HCT116 (cell line): ENCODE data around the gene TGFBR1. TPM values are rescaled to one million over a fixed set of nuclear protein-coding genes. Genes with fewer than 3 reads are reported as not detected.

Experiments
- ATAC-seq: fragments of 200-7000 bp; cut with Tn5 transposase; 2 replicates; pipeline ENCODE4 v1.9.1; 2020; ENCODE audit warnings: mild to moderate bottlenecking, moderate library complexity
- BruUV-seq: library from RNA; stranded (reverse); fragments of 400-500 nt; replicated peaks from 2 replicates; lab custom pipeline; 2021; lab: Mats Ljungman, UMichigan
- CTCF ChIA-PET: fragments of 300-600 bp; sonication (Branson Sonifier 250); formaldehyde crosslinking; loops from one replicate; lab custom pipeline; 2021; ENCODE audit warnings: antibody characterized with exemption; lab: Charles Lee
- POLR2A ChIA-PET: fragments of 300-600, 350-600 bp; sonication (Branson Sonifier 250); formaldehyde crosslinking; loops from one replicate; lab custom pipeline; 2021; ENCODE audit warnings: antibody characterized with exemption; lab: Charles Lee
- RAD21 ChIA-PET, 2 experiments: fragments of 300-600 bp; sonication (Branson Sonifier 250); formaldehyde crosslinking; loops; one replicate each; lab custom pipeline; 2023; ENCODE audit warnings: low total read pairs in 2 of 2; ENCODE audit not compliant: uncharacterized antibody in 2 of 2, unreplicated experiment in 2 of 2, low non-redundant PET in 1 of 2; lab: Charles Lee
- DNase-seq: peaks from one replicate; pipeline ENCODE4 v3.0.0-alpha.2; 2010; ENCODE audit warnings: low read depth, low spot score
- H2AFZ ChIP-seq: fragments of 200-600 bp; shearing (Covaris generic), sonication (generic); 2 replicates; pipeline ENCODE4 v1.6.1; 2017; ENCODE audit warnings: low read depth, mixed run types, mixed read lengths, antibody characterized with exemption, low read length; ENCODE audit not compliant: poor library complexity, severe bottlenecking
- H3K27ac ChIP-seq: 2 replicates; pipeline ENCODE4 v1.5.1; 2012; ENCODE audit warnings: low read depth, low read length
- H3K27me3 ChIP-seq: fragments of 200-600 bp; sonication (generic); 2 replicates; pipeline ENCODE4 v1.6.1; 2016; ENCODE audit warnings: mixed run types, low read length, mixed read lengths; ENCODE audit not compliant: insufficient read depth
- H3K36me3 ChIP-seq, 2 experiments: fragments of 200-500 bp in 1 of 2; fragments of 200-600 bp in 1 of 2; sonication (Bioruptor generic) in 1 of 2; sonication (generic) in 1 of 2; 2 replicates each; pipeline versions ENCODE4 v1.5.1 to v1.6.1; 2014 to 2016; ENCODE audit warnings: low read length in 2 of 2, inconsistent platforms in 1 of 2, mixed read lengths in 1 of 2, mixed run types in 1 of 2; ENCODE audit not compliant: insufficient read depth in 2 of 2, control insufficient read depth in 1 of 2
- H3K4me1 ChIP-seq, 2 experiments: fragments of 200-600 bp in 1 of 2; sonication (generic) in 1 of 2; 2 replicates each; pipeline versions ENCODE4 v1.5.1 to v1.6.1; 2012 to 2017; ENCODE audit warnings: low read length in 2 of 2, inconsistent platforms in 1 of 2, mild to moderate bottlenecking in 1 of 2, mixed read lengths in 1 of 2, mixed run types in 1 of 2, moderate library complexity in 1 of 2; ENCODE audit not compliant: insufficient read depth in 2 of 2, control insufficient read depth in 1 of 2
- H3K4me2 ChIP-seq: fragments of 200-600 bp; sonication (generic); 2 replicates; pipeline ENCODE4 v1.6.1; 2017; ENCODE audit warnings: mixed run types, low read length, mixed read lengths
- H3K4me3 ChIP-seq, 2 experiments: fragments of 200-600 bp in 1 of 2; sonication (generic) in 1 of 2; replicated peaks in 1 of 2; 2 replicates each; pipeline ENCODE4 v1.5.1; 2011 to 2016; ENCODE audit warnings: low read length in 2 of 2, control low read depth in 1 of 2, low read depth in 1 of 2, mild to moderate bottlenecking in 1 of 2, mixed read lengths in 1 of 2, mixed run types in 1 of 2
- H3K79me2 ChIP-seq: fragments of 200-600 bp; sonication (generic); 2 replicates; pipeline ENCODE4 v1.6.1; 2017; ENCODE audit warnings: mild to moderate bottlenecking, mixed run types, low read length, moderate library complexity, mixed read lengths; ENCODE audit not compliant: insufficient read depth
- H3K9ac ChIP-seq: fragments of 200-600 bp; sonication (generic); 2 replicates; pipeline ENCODE4 v1.6.1; 2016; ENCODE audit warnings: low read length, mixed read lengths
- H3K9me2 ChIP-seq: fragments of 200-600 bp; sonication (generic), shearing (Covaris generic); 2 replicates; pipeline ENCODE4 v1.6.1; 2017; ENCODE audit warnings: mixed run types, mild to moderate bottlenecking, moderate library complexity; ENCODE audit not compliant: insufficient read depth
- H3K9me3 ChIP-seq, 2 experiments: fragments of 200-500 bp in 1 of 2; fragments of 200-600 bp in 1 of 2; sonication (Bioruptor generic) in 1 of 2; sonication (generic) in 1 of 2; 2 replicates each; pipeline ENCODE4 v1.6.1; 2014 to 2017; ENCODE audit warnings: low read length in 2 of 2, mixed read lengths in 2 of 2, inconsistent platforms in 1 of 2, low read depth in 1 of 2, mild to moderate bottlenecking in 1 of 2, mixed run types in 1 of 2, moderate library complexity in 1 of 2; ENCODE audit not compliant: control insufficient read depth in 1 of 2, insufficient read depth in 1 of 2
- H4K20me1 ChIP-seq: fragments of 200-600 bp; sonication (generic), shearing (Covaris generic); 2 replicates; pipeline ENCODE4 v1.6.1; 2017; ENCODE audit warnings: mixed run types, mild to moderate bottlenecking, moderate library complexity; ENCODE audit not compliant: insufficient read depth
- ATF3 ChIP-seq: IDR thresholded peaks from 2 replicates; pipeline ENCODE4 v1.6.1; 2012
- CBX3 ChIP-seq: IDR thresholded peaks from 2 replicates; pipeline ENCODE4 v1.6.1; 2012; ENCODE audit warnings: low read depth
- CEBPB ChIP-seq: IDR thresholded peaks from 2 replicates; pipeline ENCODE4 v1.6.1; 2012; ENCODE audit warnings: low read depth
- ELF1 ChIP-seq: IDR thresholded peaks from 2 replicates; pipeline ENCODE4 v1.6.1; 2012; ENCODE audit warnings: low read depth, borderline replicate concordance
- EZH2phosphoT487 ChIP-seq: fragments of 200-600 bp; IDR thresholded peaks from 2 replicates; pipeline ENCODE4 v1.6.1; 2018; ENCODE audit warnings: antibody characterized with exemption, borderline replicate concordance
- FOSL1 ChIP-seq: IDR thresholded peaks from 2 replicates; pipeline ENCODE4 v1.6.1; 2012; ENCODE audit warnings: low read depth
- JUND ChIP-seq: IDR thresholded peaks from 2 replicates; pipeline ENCODE4 v1.6.1; 2012
- MAX ChIP-seq: IDR thresholded peaks from 2 replicates; pipeline ENCODE4 v1.6.1; 2012
- POLR2AphosphoS5 ChIP-seq: IDR thresholded peaks from 2 replicates; pipeline ENCODE4 v1.6.1; 2011; ENCODE audit warnings: mild to moderate bottlenecking, low read depth, low read length, moderate library complexity
- RAD21 ChIP-seq: IDR thresholded peaks from 2 replicates; pipeline ENCODE4 v1.6.1; 2012; ENCODE audit warnings: low read depth, mild to moderate bottlenecking
- SIN3A ChIP-seq: IDR thresholded peaks from 2 replicates; pipeline ENCODE4 v1.6.1; 2012; ENCODE audit warnings: low read depth
- intact Hi-C: fragments of 100-400 bp; cut with micrococcal nuclease; formaldehyde crosslinking; loops from 2 replicates; pipeline ENCODE4 v1.10.0; 2022
- total RNA-seq: library from RNA; stranded (reverse); gene quantifications from one replicate; pipeline ENCODE4 v1.2.1, GENCODE V29; 2021; ENCODE audit not compliant: unreplicated experiment
- TF ChIP-seq, protein P1 (sequence below), 3 experiments: fragments of 200-600 bp in 1 of 3; sonication (generic) in 1 of 3; IDR thresholded peaks in 2 of 3; conservative IDR thresholded peaks in 1 of 3; 2 replicates each; pipeline ENCODE4 v1.5.1; 2012 to 2017; ENCODE audit warnings: low read depth in 2 of 3, low read length in 2 of 3, antibody characterized with exemption in 1 of 3, borderline replicate concordance in 1 of 3, control low read depth in 1 of 3, mild to moderate bottlenecking in 1 of 3, mixed read lengths in 1 of 3, mixed run types in 1 of 3, moderate library complexity in 1 of 3; ENCODE audit not compliant: insufficient read depth in 1 of 3

TGFBR1 gene
- total RNA-seq, 1 experiment from 2014 or later, result 26.6 TPM

DNA sequence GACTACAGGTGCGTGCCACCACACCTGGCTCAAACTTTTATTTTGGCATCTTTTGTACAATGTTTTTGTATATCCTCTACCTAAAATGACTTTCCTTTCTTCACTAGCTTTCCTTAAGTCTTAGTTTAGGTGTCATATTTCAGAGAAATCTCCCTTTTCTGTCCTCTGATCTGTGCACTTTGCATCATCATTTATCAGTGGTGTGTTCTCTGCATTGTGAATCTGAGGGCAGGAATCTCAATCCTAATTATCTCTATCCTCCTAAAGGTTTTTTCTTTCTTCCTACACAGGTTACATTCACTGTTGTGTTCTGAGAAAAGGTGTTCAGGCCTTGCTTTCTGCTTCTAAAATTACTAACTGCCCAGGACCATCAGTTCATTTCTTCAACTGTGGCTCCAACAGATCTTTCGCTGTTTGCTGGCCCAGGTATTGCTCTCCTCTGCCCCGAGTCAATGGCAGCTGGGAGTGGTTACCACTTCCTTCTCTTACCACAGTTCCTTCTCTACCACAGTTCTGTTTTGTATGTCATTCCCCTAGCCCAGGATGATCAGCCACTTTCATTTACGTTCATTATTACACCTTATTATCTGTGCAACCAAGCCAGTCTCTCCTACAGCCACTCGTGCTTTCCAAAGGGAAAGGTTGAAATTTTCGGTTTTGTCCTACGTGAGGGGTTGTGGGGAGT is 14.0 kb downstream of the TGFBR1 start:
- TF ChIP-seq POLR2AphosphoS5 (no peak), EZH2phosphoT487 (no peak), JUND (no peak), CBX3 (no peak), RAD21 (no peak), ATF3 (no peak), CEBPB (no peak), ELF1 (no peak), SIN3A (no peak), FOSL1 (no peak), MAX (no peak)
- TF ChIP-seq, protein P1, sequence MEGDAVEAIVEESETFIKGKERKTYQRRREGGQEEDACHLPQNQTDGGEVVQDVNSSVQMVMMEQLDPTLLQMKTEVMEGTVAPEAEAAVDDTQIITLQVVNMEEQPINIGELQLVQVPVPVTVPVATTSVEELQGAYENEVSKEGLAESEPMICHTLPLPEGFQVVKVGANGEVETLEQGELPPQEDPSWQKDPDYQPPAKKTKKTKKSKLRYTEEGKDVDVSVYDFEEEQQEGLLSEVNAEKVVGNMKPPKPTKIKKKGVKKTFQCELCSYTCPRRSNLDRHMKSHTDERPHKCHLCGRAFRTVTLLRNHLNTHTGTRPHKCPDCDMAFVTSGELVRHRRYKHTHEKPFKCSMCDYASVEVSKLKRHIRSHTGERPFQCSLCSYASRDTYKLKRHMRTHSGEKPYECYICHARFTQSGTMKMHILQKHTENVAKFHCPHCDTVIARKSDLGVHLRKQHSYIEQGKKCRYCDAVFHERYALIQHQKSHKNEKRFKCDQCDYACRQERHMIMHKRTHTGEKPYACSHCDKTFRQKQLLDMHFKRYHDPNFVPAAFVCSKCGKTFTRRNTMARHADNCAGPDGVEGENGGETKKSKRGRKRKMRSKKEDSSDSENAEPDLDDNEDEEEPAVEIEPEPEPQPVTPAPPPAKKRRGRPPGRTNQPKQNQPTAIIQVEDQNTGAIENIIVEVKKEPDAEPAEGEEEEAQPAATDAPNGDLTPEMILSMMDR (IDR thresholded peaks at IDR 0.05 in 2 of 3, conservative IDR thresholded peaks at IDR 0.05 in 1 of 3; ENCODE audit: borderline replicate concordance in 1 of 3, insufficient read depth in 1 of 3, low read depth in 2 of 3, low read length in 2 of 3), result no peak
- TF ChIP-seq, all 23 proteins: peak for 0
- POLR2A ChIA-PET, result no interaction called here
- H2AFZ ChIP-seq, result no peak overlapping the region
- CTCF ChIA-PET, result no interaction called here
- no TSS peak for BruUV-seq
- ATAC-seq, result no peak
- no peak for DNase-seq
- H3K9me2 ChIP-seq, result no peaks in the 10 kb centered on the region
- peaks cover 5% of the 10 kb centered on the region for H3K79me2 ChIP-seq
- H3K9me3 ChIP-seq, result no peaks in the 10 kb centered on the region
- H3K27me3 ChIP-seq, result no peaks in the 10 kb centered on the region
- H3K9ac ChIP-seq, result no peak overlapping the region
- H3K4me1 ChIP-seq, result no peaks in the 10 kb centered on the region
- intact Hi-C loops, result no loop called here
- no peaks in the 10 kb centered on the region for H3K36me3 ChIP-seq
- H3K27ac ChIP-seq, result no peak overlapping the region
- H3K4me2 ChIP-seq, result no peak overlapping the region
- RAD21 ChIA-PET, result no interaction called here
- no peak overlapping the region for H3K4me3 ChIP-seq
- no peaks in the 10 kb centered on the region for H4K20me1 ChIP-seq
